NCI-H748 (cell line): ENCODE results near the gene CFAP99.
"Not testable (repeated sequence)": the region's sequence is repeated elsewhere in the genome, so short reads cannot be mapped to it uniquely, and the experiment has no call there.

Experiments
- DNase-seq: peaks from one replicate; lab custom pipeline; 2025; ENCODE audit not compliant: unreplicated experiment; lab: John Stamatoyannopoulos, UW

The CFAP99 gene

DNA sequence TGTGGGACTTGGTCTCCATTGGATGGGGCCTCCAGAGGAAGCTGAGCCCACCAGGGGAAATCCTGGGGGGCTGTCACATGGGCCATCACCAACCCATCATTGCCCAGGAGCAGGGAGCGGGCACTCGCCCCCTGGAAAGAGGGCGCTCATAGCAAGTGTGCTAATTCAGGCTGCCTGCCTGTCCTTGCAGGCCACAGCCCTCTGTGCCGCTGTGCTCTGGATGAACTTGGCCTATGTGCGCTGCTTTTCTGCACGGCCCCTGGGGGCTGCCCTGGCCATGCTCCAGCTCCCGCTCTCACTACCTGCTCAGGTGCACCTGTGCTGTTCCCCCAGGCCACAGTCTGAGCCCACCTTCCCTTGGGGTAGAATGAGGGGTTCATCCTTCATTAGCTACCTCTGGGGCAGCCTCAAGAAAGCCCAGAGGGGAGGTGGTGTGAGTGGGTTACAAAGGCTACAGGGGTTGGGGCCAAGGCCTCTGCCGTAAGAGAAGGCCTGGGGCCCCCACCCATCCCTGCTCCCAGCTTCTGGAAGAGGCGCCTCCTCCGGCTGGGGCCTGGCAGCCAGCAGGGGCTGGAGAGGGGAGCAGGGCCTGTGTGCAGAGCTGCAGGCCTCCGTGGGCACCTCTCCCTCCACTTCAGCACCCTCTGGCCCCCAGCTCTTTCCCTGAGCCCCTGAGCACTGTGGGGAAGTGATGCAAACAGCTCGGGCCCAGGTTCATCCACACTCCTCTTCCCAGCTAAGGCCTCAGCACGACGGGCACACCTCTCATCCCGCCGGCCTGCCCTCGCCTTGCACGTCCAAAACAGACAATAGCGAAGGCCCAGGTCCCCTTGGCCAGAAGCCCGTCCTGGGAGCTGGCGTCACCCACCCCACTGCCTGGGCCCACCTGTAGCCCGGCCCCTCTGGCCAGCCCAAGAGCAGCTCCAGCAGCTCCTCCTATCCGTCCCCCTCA, 8.9 kb downstream of the CFAP99 start:
- no peak for DNase-seq

GRCh38 chr4:2428496-2429213, 9.9 kb downstream of the CFAP99 start:
- no peak for DNase-seq

- not testable (repeated sequence) for DNase-seq
These were observed 11.4 kb downstream of the CFAP99 start for GRCh38 chr4:2429945-2430757.

DNA sequence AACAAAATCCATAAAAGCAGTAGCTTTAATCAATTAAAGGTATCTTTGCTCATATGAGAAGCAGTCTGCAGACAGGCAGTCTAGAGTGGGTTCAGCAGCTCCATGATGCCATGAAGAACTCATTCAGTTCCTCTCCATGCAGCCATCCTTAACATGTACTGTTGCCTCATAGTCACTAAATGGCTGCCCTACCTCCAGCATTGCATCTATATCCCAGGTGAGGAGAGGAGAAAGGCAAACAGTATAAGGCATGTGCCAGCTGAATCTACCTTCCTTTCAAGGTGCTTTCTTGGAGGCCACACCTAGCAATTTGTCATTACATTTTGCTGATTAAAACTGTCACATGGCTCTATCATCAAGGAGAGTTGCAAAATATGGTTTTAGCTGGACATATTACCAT, 13.2 kb downstream of the CFAP99 start:
- DNase-seq, result no peak

GRCh38 chr4:2432991-2433530, 14.3 kb downstream of the CFAP99 start:
- no peak for DNase-seq

GRCh38 chr4:2433609-2434350, 15.0 kb downstream of the CFAP99 start:
- no peak for DNase-seq

- DNase-seq, result no peak
These were observed 15.7 kb downstream of the CFAP99 start for GRCh38 chr4:2434420-2434819.

- DNase-seq, result no peak
These were observed 17.5 kb downstream of the CFAP99 start for GRCh38 chr4:2436301-2436700.

- no peak for DNase-seq
These were observed 18.2 kb downstream of the CFAP99 start for GRCh38 chr4:2436761-2437474.

GRCh38 chr4:2437475-2438215, 18.9 kb downstream of the CFAP99 start:
- no peak for DNase-seq

DNA sequence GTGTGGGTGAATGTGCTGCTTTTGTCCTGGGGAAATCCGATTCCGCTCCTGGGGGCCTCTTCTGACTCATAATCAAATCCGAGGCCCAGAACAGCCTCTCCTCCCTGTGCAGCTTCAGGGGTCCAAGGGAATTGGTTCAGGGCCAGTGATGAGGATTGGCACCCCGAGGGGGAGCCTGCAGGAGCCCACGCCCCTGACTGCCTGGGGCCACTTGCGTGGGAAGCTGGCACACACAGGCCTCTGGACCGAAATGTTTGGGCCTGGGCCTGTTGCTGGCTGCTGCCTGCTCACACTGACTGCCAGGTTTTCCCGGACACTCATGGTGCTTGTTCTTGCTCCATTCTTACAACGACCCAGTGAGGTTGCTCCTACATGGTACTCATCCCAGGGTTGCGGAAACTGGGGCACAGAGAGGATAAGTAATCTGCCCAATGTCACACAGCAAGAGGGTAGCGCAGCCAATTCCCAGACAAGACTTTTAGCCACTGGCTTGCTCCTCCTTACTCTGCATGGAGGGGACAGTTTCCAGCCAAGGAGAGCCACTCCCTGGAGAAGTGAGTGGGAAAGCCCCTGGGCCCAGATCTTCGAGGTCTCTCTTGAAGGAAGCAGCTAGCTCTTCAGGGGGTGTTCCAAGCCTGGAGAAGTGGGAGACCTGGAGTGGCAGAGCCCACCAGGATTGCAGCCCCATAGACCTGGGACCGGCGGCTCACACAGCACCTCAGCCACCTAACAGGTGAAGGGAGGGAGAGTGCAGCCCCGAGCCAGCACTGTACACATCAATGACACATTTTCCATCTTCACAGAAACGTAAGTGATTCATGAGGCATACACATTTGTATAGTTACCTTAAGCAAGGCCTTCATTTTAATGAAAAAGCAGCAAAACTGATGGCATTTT, 20.3 kb downstream of the CFAP99 start:
- DNase-seq, result no peak

DNA sequence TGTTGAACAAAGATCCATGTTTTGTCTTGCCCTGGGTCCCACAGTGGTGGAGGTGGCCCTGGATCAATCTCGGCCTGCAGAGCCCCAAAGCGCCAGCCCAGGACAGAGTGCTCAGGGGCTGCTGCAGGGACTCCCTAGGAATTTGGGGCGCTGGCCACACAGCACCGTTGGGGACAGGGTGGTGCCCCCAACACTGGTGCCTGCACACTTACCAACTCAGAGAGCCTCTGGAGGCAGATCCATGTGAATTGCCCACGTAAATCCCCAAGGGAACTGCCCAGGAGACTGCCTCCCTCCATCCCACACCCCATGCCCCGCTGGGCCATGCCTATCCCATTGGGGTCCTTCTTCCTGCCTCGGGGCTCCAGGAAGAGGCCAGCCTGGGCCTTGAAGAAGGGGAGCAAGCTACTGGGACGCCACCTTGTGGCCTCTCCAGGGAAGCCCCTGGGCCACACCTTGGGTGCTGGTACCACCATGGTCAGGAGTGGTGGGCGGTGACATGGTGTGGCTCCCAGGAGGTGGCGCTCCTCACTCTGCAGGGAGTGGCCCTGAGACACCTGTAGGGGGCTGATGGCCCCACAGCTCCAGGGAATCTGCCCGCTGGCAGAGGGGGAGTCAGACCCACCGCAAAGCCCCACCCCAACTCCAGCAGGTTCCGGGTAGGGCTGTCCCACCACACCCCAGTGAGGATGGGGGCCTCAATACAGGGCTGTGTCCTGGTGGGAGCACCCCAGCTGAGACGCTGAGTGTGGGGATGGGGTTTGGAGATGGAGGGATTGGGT, 22.8 kb downstream of the CFAP99 start:
- DNase-seq, result peak; percentile 61

DNA sequence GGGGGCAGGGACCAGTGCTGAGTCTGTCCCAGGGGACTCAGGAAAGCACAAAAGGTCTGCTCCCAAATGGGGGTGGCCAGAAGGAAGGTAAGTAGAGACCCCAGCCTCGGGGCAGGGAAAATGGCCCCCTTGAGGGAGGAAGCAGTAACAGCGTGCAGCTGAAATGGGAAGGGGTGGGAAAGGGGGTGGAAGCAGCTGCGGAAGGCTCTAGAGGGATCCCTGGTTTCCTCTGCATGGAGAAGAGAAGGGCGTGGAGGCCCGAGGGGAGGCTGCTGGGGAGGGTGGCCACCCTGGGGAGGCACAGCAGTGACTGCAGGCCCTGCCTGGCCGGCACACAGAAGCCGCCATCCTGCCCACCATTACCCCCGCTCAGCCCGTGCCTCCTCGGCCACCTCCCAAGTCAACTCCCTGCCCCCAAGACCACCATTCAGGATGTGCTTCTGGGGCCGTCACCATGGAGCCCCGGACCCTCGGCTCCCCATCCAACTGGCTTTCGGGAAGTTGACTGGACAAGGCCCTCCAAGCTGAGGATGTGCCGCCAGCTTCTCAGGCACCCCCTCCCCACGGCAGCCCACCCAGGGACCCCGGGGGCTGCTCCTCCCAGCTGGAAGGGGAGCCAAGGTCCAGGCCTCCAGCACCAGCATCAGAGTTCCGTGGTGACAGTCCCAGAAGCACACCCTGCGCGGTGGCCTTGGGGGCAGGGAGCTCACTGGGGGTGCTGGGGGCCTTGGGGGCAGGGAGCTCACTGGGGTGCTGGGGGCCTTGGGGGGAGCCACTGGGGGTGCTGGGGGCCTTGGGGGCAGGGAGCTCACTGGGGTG, 23.6 kb downstream of the CFAP99 start:
- no peak for DNase-seq

DNA sequence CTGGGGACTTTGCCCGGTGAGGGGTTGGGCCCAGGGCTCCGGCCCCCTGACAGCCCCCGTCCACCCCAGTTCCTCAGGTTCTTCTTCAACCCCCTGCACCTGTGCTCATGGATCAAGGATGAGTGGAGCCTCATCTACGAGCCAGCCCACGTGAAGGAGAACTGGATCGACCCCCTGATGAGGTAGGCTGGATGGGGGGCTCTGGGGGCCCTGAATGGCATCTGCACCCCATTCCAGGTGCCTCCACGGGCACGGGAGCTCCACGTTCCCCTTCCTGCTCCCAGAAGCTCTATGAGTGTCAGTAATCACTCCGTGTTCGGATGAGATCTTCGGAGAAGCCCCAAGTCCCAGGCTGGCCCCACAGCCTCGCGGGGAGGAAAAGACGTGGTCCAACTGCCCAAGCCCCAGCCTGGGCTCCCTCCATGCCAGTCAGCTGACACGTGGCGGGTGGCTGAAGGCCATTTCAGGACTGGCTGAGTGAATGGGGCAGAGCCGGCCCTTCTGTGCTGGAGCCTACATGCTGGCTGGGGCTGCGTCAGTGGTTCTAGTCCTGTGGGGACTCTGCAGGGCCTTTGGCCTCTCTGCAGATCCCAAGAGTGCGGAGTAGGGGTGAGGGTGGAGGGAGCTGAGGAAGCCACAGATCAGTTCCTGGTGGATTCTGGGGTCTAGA, 24.4 kb downstream of the CFAP99 start:
- no peak for DNase-seq

DNA sequence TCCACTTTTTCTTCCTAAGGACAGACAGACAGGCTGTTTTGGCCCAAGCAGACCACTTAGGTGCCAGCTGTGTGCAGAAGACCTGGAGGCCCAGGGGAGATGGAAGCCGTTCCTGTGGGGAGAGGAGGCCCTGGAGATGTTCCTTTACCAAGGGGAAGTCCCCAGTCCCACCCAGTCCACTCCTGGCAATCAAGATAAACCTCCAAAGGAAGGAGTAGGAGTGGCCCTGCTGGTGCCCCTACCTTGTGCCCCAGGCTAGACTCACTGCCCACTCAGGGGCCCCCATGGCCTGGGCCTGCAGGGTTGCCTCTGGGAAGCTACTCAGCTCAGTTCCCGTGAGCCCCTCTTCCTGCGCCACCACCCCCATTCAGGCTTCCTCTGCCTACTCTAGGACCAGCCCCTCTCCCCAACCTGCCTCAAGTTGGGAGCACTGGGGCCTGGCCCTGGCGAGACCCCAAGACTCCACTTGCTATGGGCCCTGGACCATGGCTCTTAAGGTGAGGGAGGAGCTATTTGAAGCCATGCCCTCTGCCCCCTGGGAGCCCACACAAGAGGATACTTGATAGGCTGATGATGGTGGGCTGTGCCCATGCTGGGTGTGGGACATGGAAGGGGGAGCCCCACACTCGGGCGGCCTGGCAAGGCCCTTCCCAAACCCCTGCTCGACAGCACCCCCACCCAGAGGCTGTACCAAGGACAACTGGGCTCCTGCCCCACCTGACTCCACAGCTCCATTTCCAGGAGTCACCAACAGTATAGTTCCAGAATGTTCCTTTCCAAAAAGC, 25.4 kb downstream of the CFAP99 start:
- DNase-seq, result no peak
